Duodenal mucosa (tissue), 2 donors: ENCODE results near the gene GAL3ST1.
A peak's percentile ranks its signal among the peaks of the same experiment; 100 is the strongest.
"Not testable (repeated sequence)": the region's sequence is repeated elsewhere in the genome, so short reads cannot be mapped to it uniquely, and the experiment has no call there.

Experiments
- H3K27ac ChIP-seq: one replicate; pipeline ENCODE4 v1.7.0; 2013; ENCODE audit warnings: low read depth, low read length
- H3K27me3 ChIP-seq, 2 donors: one replicate each; pipeline ENCODE4 v1.7.0; 2013; ENCODE audit warnings: low read length in 2 of 2, control low read depth in 1 of 2; ENCODE audit not compliant: insufficient read depth in 2 of 2, control insufficient read depth in 1 of 2
- H3K36me3 ChIP-seq, 2 donors: one replicate each; pipeline ENCODE4 v1.7.0; 2013; ENCODE audit warnings: low read length in 2 of 2, control low read depth in 1 of 2; ENCODE audit not compliant: insufficient read depth in 2 of 2, control insufficient read depth in 1 of 2
- H3K4me1 ChIP-seq, 2 donors: one replicate each; pipeline ENCODE4 v1.7.0; 2013; ENCODE audit warnings: low read length in 2 of 2, control low read depth in 1 of 2; ENCODE audit not compliant: insufficient read depth in 2 of 2, control insufficient read depth in 1 of 2
- H3K4me3 ChIP-seq, 2 donors: one replicate each; pipeline ENCODE4 v1.7.0; 2013; ENCODE audit warnings: low read length in 2 of 2, low read depth in 1 of 2
- H3K9ac ChIP-seq, 2 donors: one replicate each; pipeline ENCODE4 v1.7.0; 2013; ENCODE audit warnings: low read length in 2 of 2, low read depth in 1 of 2
- H3K9me3 ChIP-seq, 2 donors: one replicate each; pipeline ENCODE4 v1.7.0; 2013; ENCODE audit warnings: low read length in 2 of 2, control low read depth in 1 of 2; ENCODE audit not compliant: control insufficient read depth in 1 of 2

The GAL3ST1 gene

DNA sequence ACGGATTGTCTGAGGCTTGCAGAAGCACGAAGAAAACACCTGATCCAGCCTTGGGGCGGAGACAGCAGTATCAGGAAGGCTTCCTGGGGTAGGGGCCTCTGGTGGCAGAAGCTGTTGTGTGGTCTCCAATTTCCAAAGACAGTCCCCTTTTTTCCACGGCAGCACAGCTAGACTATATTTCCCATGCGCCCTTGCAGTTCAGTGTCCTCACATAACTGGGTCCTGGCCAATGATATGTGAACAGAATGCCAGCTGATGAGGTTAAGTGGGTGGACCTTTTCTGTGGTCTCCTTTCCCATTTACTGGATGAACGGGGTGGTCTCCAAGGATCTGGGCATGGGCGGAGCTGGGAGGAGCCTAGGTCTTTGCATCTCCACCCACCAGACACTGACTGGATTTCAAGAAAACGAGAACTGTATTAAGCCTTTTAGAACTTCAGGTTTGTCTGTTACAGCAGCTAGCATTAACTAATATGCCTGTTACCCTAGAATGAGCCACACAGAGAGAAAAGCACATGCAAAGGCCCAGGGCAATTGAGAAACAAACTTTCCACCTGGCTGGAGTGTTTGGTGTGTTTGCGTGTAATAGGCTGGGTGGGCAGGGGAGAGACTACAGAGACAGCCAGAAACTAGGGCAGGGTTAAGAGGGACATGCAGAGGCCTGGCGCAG lies 6.2 kb downstream of the GAL3ST1 start:
- H3K36me3 ChIP-seq: no peaks in the 10 kb centered on the region
- peaks cover 27 to 30% of the 10 kb centered on the region in 2 donors for H3K4me1 ChIP-seq
- no peak overlapping the region for H3K4me3 ChIP-seq
- H3K27ac ChIP-seq: no peak overlapping the region
- H3K9ac ChIP-seq: no peak overlapping the region
- H3K27me3 ChIP-seq: no peaks in the 10 kb centered on the region
- H3K9me3 ChIP-seq: no peaks in the 10 kb centered on the region

DNA sequence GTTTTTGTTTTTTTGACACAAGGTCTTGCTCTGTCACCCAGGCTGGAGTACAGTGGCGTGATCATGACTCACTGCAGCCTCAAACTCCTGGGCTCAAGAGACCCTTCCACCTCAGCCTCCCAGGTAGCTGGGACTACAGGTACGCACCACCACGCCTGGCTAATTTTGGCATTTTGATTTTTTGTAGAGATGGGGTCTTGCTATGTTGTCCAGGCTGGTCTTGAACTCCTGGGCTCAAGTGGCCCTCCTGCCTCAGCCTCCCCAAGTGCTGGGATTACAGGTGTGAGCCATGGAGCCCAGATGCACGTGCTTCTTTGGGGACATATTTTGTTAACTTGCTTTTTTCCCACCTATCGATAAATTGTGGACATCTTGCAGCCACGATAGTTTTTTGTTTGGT lies 7.2 kb downstream of the GAL3ST1 start:
- H3K9ac ChIP-seq, H3K4me3 ChIP-seq, H3K27me3 ChIP-seq, H3K36me3 ChIP-seq, H3K9me3 ChIP-seq, H3K27ac ChIP-seq: not testable (repeated sequence)
- peaks cover 17 to 20% of the 10 kb centered on the region in 2 donors for H3K4me1 ChIP-seq

DNA sequence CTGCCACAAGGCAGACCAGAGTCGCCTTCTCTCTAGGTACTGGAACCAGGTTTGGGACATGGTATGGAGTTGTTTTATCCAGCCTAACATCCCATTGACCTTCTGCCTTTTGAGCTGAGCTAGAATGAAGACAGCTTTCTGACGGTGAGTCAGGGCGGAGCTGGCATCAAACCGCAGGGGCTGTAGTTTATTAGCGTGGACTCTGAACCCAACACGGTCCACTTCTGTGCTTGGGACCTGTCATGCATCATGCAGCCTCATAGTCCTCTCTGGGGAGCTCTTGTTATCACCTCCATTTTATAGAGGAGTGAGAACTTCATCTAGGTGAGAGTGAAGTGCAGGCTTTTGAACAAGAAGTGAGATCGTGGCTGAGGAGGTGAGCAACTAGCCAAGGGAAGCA lies 8.3 kb downstream of the GAL3ST1 start:
- peaks cover 16% of the 10 kb centered on the region in 2 donors for H3K4me1 ChIP-seq
- H3K9me3 ChIP-seq: no peaks in the 10 kb centered on the region
- H3K36me3 ChIP-seq: no peaks in the 10 kb centered on the region
- H3K4me3 ChIP-seq: no peak overlapping the region
- H3K9ac ChIP-seq: peak overlapping the region in 1 of 2 donors; percentile 48
- H3K27me3 ChIP-seq: no peaks in the 10 kb centered on the region
- peak overlapping the region; percentile 42 for H3K27ac ChIP-seq

DNA sequence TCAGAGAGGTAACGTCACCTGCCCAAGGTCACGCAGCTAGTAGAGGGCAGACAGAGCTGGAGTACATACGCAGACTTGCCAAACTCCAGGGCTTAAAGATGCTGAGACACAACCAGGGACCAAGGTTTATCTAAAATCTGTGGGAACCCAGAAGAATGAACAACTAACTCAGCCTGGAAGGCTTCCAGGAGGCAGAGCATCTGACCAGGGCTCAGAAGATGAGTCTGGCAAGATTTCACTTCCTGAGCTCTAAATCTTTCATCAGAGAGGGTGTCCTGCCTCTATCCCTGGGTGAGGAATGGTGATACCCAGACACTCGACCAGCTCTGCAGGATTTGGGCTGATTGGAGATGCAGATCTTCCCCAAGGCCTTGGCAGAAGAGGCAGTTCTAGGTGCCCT lies 9.1 kb downstream of the GAL3ST1 start:
- Histone ChIP-seq H3K9ac (peak overlapping the region in 1 of 2 donors; percentile 48), H3K27ac (no peak overlapping the region), H3K4me1 (peaks cover 14 to 16% of the 10 kb centered on the region in 2 donors), H3K36me3 (no peaks in the 10 kb centered on the region), H3K9me3 (no peaks in the 10 kb centered on the region), H3K27me3 (no peaks in the 10 kb centered on the region), H3K4me3 (no peak overlapping the region)

DNA sequence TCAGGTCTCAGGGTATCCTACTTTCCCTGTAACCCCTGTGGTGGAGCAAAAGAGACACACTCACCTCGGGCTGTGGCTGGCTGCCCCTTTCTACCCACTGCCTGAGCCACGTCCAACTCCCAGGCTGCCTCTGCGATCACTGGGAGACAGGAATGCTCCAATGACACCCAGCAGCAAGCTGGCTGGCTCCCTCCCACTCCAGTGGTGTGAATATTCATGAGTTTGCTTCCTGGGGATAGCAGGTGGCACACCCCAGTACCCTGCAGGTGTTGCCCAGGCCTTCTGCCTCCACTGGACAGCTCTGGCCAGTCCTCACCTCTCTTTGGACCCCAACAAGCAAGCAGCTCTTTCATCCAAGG lies 9.7 kb downstream of the GAL3ST1 start:
- H3K9me3 ChIP-seq: no peaks in the 10 kb centered on the region
- H3K36me3 ChIP-seq: no peaks in the 10 kb centered on the region
- peaks cover 14 to 16% of the 10 kb centered on the region in 2 donors for H3K4me1 ChIP-seq
- H3K4me3 ChIP-seq: no peak overlapping the region
- no peak overlapping the region for H3K27ac ChIP-seq
- no peak overlapping the region for H3K9ac ChIP-seq
- no peaks in the 10 kb centered on the region for H3K27me3 ChIP-seq

DNA sequence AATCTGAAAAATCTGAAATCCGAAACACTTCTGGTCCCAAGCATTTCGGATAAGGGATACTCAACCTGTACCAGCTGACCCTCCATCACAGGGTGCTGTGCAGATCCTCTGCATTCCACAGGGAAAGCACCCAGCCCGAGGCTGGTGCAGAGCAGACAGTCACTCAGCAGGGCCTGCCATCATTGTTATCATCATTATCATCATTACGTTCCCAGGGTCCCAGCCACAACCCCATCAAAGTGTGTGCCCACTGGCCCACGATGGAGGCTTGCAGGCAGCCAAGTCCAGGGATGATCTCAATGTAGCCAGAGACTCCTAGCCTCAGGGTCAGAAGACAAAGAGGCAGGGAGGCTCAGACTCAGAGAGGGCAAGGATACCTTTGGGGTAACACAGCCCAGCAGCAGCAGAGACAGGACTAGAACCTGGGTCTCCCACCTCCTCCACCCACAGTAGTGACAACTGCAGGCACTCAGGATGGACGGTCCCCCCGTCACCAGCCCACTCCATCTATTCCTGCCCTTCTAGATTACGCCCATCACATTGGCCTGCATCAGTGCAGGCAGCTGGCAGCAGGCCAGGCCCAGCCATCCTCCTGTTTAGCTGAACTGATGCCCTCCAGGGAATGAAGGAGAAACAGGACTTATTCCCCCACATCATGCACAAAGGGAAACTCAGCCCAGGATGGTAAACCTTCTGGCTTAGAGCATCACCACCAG lies 10.3 kb downstream of the GAL3ST1 start:
- no peaks in the 10 kb centered on the region for H3K36me3 ChIP-seq
- H3K9ac ChIP-seq: no peak overlapping the region
- H3K9me3 ChIP-seq: no peaks in the 10 kb centered on the region
- H3K4me3 ChIP-seq: no peak overlapping the region
- H3K4me1 ChIP-seq: peaks cover 14 to 16% of the 10 kb centered on the region in 2 donors
- H3K27me3 ChIP-seq: no peaks in the 10 kb centered on the region
- H3K27ac ChIP-seq: no peak overlapping the region

DNA sequence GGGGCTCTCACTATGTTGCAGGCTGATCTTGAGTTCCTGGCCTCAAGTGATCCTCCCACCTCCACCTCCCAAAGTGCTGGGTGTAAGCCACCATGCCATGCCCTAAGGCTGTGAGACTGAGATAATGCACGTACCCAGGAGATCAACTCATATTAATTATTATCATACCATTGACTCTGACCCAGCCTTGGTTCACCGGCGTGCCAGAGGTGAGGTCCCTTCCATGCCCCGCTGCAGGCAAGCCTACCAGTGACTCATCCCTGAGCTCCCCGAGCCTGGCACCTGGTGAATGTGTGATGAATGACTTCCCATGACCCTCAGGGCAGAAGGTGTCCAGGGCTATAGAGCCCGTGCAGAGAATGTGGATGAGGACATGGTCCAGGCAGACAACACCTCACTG lies 12.1 kb downstream of the GAL3ST1 start:
- no peak overlapping the region for H3K4me3 ChIP-seq
- H3K36me3 ChIP-seq: no peaks in the 10 kb centered on the region
- H3K27ac ChIP-seq: no peak overlapping the region
- H3K9ac ChIP-seq: no peak overlapping the region
- H3K4me1 ChIP-seq: peaks cover 14 to 16% of the 10 kb centered on the region in 2 donors
- no peaks in the 10 kb centered on the region for H3K9me3 ChIP-seq
- H3K27me3 ChIP-seq: no peaks in the 10 kb centered on the region

DNA sequence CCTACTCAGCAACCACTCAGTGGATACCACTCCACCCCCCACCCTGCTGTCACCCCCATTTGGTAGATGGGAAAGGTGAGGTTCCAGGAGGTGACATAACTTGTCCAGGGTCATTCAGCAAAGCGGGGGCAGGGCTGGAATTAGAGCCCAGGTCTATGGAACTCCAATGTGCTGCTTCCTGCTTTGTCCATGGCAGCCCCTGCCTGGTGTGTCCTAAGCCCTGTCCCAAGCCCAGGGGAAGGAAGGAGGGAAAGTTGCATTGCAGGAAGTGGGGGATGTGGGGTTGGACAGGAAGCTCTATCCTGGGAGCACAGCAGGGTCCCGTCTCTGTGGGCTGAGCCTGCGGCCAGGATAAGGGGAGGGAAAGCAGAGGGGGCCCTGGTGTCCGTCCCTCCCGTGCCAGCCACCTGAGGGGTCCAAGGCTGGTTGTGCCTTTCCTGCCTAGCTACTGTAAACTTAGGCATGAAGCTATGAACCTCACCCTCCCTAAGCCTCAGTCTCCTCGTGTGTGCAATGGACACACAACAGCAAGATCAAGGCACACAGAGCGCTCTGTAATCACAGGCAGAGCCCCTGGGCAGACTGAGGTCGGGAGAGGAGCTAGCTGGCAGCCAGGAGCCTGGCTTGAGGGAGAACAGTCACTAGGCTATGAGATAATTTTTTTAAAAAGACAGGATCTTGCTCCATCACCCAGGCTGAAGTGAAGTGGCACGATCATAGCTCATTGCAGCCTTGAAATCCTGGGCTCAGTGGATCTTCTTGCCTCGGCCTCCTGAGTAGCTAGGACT lies 12.9 kb downstream of the GAL3ST1 start:
- Histone ChIP-seq H3K9me3 (no peaks in the 10 kb centered on the region), H3K27me3 (no peaks in the 10 kb centered on the region), H3K4me1 (peaks cover 14 to 16% of the 10 kb centered on the region in 2 donors), H3K9ac (no peak overlapping the region), H3K36me3 (no peaks in the 10 kb centered on the region), H3K4me3 (no peak overlapping the region), H3K27ac (no peak overlapping the region)

DNA sequence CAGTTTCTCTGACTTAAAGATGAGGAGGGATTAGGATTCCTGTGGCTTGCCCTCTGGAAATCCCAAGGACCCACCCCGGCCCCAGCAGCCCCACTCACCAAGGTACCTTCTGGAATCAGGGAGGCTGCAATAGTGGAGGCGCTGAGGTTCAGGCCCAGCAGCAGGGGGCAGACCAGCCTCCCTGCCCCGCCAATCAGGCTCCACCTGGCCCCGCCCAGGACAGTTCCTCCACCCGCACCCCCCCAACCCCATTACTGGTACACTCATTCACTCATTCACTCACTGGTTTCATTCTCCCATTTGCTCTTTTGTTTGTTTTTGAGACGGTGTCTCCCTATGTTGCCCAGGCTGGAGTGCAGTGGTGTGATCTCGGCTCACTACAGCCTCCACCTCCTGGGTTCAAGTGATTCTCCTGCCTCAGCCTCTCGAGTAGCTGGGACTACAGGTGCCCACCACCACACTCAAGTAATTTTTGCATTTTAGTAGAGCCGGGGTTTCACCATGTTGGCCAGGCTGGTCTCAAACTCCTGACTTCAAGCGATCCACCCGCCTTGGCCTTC lies 13.7 kb downstream of the GAL3ST1 start:
- H3K27me3 ChIP-seq, H3K9ac ChIP-seq, H3K27ac ChIP-seq, H3K4me3 ChIP-seq, H3K9me3 ChIP-seq, H3K36me3 ChIP-seq: not testable (repeated sequence)
- H3K4me1 ChIP-seq: peaks cover 11 to 13% of the 10 kb centered on the region in 2 donors

DNA sequence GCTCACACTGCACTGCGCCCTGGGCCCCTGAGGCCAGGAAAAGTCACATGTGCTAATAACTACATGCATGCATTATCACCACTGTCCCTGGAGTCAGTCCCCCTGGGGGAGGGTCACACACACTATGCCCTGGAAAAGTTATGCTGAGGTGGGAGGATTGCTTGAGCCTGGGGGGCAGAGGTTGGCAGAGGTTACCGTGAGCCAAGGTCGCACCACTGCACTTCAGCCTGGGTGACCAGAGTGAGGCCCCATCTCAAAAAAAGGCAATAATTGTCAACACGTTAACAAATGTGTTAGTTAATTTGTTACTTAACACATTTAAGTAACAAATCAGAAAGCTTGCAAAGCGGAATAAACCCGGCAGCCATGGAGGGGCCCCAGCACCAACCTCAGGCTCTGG lies 14.6 kb downstream of the GAL3ST1 start:
- H3K4me3 ChIP-seq: no peak overlapping the region
- H3K27ac ChIP-seq: no peak overlapping the region
- H3K4me1 ChIP-seq: peaks cover 4 to 5% of the 10 kb centered on the region in 2 donors
- H3K9me3 ChIP-seq: no peaks in the 10 kb centered on the region
- no peak overlapping the region for H3K9ac ChIP-seq
- H3K36me3 ChIP-seq: peaks cover 0 to 9% of the 10 kb centered on the region in 2 donors
- H3K27me3 ChIP-seq: no peaks in the 10 kb centered on the region
